Measurements from ENCODE around the gene PAQR4.

DNA sequence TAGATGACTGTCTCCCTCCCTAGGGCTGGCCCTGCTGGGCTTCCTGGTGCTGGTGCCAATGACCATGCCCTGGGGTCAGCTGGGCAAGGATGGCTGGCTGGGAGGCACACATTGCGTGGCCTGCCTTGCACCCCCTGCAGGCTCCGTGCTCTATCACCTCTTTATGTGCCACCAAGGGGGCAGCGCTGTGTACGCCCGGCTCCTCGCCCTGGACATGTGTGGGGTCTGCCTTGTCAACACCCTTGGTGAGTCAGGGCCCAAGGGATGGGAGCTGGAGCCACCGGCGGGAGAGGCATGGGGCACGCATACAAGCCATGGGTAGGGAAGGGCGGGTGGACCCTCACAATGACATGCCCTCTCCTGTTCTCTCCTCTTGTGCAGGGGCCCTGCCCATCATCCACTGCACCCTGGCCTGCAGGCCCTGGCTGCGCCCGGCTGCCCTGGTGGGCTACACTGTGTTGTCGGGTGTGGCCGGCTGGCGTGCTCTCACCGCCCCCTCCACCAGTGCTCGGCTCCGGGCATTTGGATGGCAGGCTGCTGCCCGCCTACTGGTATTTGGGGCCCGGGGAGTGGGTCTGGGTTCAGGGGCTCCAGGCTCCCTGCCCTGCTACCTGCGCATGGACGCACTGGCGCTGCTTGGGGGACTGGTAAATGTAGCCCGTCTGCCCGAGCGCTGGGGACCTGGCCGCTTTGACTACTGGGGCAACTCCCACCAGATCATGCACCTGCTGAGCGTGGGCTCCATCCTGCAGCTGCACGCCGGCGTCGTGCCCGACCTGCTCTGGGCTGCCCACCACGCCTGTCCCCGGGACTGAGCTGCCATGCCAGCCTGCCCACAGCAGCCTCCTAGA, 2.2 kb downstream of the PAQR4 start:
- TF ChIP-seq GATA2 (IDR thresholded peaks at IDR 0.05; ENCODE audit: low read depth, low read length) (no peak), GATA3 (IDR thresholded peaks at IDR 0.05; ENCODE audit: low read depth, low read length) (no peak)
